Stimulated activated CD8-positive, alpha-beta memory T cell treated with anti-CD3 and anti-CD28 coated beads, Interleukin-4, amount 100 ng/mL, for 1 hour (primary cell): ENCODE measurements around the gene SULT1C3.
"Not testable (repeated sequence)": the region's sequence is repeated elsewhere in the genome, so short reads cannot be mapped to it uniquely, and the experiment has no call there.

ENCODE experiments used
- DNase-seq, 2 donors: peaks; one replicate each; pipeline ENCODE4 v3.0.0-alpha.2; 2020; ENCODE audit warnings: low read depth in 2 of 2, low spot score in 1 of 2

The SULT1C3 gene

GRCh38 chr2:108244667-108245414, 5.1 kb downstream of the SULT1C3 start:
- DNase-seq: no peak

GRCh38 chr2:108253106-108253505, 13.3 kb downstream of the SULT1C3 start:
- no peak for DNase-seq

- DNase-seq: no peak
Observed at GRCh38 chr2:108257757-108258331, 18.1 kb downstream of the SULT1C3 start.

- DNase-seq: no peak
Observed at GRCh38 chr2:108260773-108261172, 21.0 kb downstream of the SULT1C3 start.

- DNase-seq: no peak
Observed at GRCh38 chr2:108262036-108262435, 22.3 kb downstream of the SULT1C3 start.

- no peak for DNase-seq
Observed at GRCh38 chr2:108263401-108263800, 23.6 kb downstream of the SULT1C3 start.

- DNase-seq: no peak
Observed at GRCh38 chr2:108266218-108266617, 26.4 kb downstream of the SULT1C3 start.

- no peak for DNase-seq
Observed at GRCh38 chr2:108267101-108267500, 27.3 kb downstream of the SULT1C3 start.

GRCh38 chr2:108268001-108268400, 28.2 kb downstream of the SULT1C3 start:
- DNase-seq: no peak

- DNase-seq: no peak
Observed at GRCh38 chr2:108270346-108270745, 30.6 kb downstream of the SULT1C3 start.

GRCh38 chr2:108270768-108271506, 31.2 kb downstream of the SULT1C3 start:
- no peak for DNase-seq

GRCh38 chr2:108271691-108272253, 32.0 kb downstream of the SULT1C3 start:
- no peak for DNase-seq

- DNase-seq: no peak
Observed at GRCh38 chr2:108278631-108279030, 38.9 kb downstream of the SULT1C3 start.

- no peak for DNase-seq
Observed at GRCh38 chr2:108279468-108279867, 39.7 kb downstream of the SULT1C3 start.

GRCh38 chr2:108280466-108280865, 40.7 kb downstream of the SULT1C3 start:
- DNase-seq: no peak

- not testable (repeated sequence) for DNase-seq
Observed at GRCh38 chr2:108284566-108284965, 44.8 kb downstream of the SULT1C3 start.

- no peak for DNase-seq
Observed at GRCh38 chr2:108285616-108286015, 45.8 kb downstream of the SULT1C3 start.

GRCh38 chr2:108287169-108287568, 47.4 kb downstream of the SULT1C3 start:
- DNase-seq: no peak

- no peak for DNase-seq
Observed at GRCh38 chr2:108288534-108289106, 48.9 kb downstream of the SULT1C3 start, which contains the start of gene SULT1C2. Gene SULT1C2, plus strand, starts transcription at chr2:108288895. Its CDS starts 4,773 bp downstream, at chr2:108293668.

GRCh38 chr2:108293850-108294249, 54.1 kb downstream of the SULT1C3 start:
- DNase-seq: no peak

GRCh38 chr2:108297436-108298141, 57.8 kb downstream of the SULT1C3 start:
- DNase-seq: no peak
